ENCODE data around the gene NOL7. TPM values are rescaled to one million over a fixed set of nuclear protein-coding genes. Genes with fewer than 3 reads are reported as not detected.
A peak's percentile ranks its signal among the peaks of the same experiment; 100 is the strongest.

NOL7 gene
- total and polyA plus RNA-seq, 9 of the 15 experiments (the other 6 are each of a cell fraction or from before 2014, with no cell fraction given) = 19.4 to 235 (median 157) TPM

DNA sequence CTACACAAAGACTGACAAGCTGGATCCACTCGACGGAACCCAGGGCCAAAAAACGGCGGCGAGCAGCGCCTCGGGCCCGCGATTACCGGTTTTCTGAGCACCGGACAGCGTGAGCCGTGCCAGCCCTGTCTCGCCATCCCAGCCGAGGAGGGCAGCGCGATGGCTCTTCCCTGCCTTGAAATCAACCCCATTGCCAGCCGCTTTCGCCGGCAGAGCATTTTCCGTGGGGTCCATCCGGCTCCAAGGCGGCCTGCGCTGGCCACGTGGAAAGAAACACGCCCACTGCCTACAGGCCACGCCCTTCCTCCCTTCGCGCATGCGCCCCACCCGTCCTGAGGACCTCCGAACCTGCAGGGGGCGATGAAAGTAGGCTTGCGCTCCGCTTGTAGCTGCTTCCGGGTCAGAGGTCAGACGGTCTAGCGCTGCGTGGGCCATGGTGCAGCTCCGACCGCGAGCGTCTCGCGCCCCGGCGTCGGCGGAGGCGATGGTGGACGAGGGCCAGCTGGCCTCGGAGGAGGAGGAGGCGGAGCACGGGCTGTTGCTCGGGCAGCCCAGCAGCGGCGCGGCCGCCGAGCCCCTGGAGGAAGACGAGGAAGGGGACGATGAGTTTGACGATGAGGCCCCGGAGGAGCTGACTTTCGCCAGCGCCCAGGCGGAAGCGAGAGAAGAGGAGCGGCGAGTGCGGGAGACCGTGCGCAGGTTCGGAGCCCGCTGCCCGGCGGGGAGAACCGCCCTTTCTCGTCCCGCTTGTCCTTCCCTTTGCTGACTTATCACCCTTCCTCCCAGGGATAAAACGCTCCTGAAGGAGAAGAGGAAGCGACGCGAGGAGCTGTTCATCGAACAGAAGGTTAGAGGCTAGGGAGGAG lies at the start of gene NOL7 (continued):
- peak; percentile 63; the same call in 1 of the 2 replicates for TF ChIP-seq ZNF584 (CRISPR knock-in tag; IDR thresholded peaks at IDR 0.05; ENCODE audit: low read depth)
- TF ChIP-seq, protein P1, sequence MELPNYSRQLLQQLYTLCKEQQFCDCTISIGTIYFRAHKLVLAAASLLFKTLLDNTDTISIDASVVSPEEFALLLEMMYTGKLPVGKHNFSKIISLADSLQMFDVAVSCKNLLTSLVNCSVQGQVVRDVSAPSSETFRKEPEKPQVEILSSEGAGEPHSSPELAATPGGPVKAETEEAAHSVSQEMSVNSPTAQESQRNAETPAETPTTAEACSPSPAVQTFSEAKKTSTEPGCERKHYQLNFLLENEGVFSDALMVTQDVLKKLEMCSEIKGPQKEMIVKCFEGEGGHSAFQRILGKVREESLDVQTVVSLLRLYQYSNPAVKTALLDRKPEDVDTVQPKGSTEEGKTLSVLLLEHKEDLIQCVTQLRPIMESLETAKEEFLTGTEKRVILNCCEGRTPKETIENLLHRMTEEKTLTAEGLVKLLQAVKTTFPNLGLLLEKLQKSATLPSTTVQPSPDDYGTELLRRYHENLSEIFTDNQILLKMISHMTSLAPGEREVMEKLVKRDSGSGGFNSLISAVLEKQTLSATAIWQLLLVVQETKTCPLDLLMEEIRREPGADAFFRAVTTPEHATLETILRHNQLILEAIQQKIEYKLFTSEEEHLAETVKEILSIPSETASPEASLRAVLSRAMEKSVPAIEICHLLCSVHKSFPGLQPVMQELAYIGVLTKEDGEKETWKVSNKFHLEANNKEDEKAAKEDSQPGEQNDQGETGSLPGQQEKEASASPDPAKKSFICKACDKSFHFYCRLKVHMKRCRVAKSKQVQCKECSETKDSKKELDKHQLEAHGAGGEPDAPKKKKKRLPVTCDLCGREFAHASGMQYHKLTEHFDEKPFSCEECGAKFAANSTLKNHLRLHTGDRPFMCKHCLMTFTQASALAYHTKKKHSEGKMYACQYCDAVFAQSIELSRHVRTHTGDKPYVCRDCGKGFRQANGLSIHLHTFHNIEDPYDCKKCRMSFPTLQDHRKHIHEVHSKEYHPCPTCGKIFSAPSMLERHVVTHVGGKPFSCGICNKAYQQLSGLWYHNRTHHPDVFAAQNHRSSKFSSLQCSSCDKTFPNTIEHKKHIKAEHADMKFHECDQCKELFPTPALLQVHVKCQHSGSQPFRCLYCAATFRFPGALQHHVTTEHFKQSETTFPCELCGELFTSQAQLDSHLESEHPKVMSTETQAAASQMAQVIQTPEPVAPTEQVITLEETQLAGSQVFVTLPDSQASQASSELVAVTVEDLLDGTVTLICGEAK (IDR thresholded peaks at IDR 0.05) = peak; percentile 97
- TF ChIP-seq, protein P1 (CRISPR knock-in tag; IDR thresholded peaks at IDR 0.05) = no peak
- TF ChIP-seq, protein P2, sequence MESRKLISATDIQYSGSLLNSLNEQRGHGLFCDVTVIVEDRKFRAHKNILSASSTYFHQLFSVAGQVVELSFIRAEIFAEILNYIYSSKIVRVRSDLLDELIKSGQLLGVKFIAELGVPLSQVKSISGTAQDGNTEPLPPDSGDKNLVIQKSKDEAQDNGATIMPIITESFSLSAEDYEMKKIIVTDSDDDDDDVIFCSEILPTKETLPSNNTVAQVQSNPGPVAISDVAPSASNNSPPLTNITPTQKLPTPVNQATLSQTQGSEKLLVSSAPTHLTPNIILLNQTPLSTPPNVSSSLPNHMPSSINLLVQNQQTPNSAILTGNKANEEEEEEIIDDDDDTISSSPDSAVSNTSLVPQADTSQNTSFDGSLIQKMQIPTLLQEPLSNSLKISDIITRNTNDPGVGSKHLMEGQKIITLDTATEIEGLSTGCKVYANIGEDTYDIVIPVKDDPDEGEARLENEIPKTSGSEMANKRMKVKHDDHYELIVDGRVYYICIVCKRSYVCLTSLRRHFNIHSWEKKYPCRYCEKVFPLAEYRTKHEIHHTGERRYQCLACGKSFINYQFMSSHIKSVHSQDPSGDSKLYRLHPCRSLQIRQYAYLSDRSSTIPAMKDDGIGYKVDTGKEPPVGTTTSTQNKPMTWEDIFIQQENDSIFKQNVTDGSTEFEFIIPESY (CRISPR knock-in tag; IDR thresholded peaks at IDR 0.05) = peak; percentile 87
- peak; percentile 72; the same call in 1 of the 2 replicates for TF ChIP-seq TOE1 (IDR thresholded peaks at IDR 0.05; ENCODE audit: borderline replicate concordance)
- TF ChIP-seq TOE1 (CRISPR knock-in tag; IDR thresholded peaks at IDR 0.05; ENCODE audit: borderline replicate concordance, low read depth) = peak; percentile 98; the same call in 1 of the 2 replicates
- no peak for TF ChIP-seq ZNF212 (CRISPR knock-in tag; IDR thresholded peaks at IDR 0.05)
- TF ChIP-seq, protein P3, sequence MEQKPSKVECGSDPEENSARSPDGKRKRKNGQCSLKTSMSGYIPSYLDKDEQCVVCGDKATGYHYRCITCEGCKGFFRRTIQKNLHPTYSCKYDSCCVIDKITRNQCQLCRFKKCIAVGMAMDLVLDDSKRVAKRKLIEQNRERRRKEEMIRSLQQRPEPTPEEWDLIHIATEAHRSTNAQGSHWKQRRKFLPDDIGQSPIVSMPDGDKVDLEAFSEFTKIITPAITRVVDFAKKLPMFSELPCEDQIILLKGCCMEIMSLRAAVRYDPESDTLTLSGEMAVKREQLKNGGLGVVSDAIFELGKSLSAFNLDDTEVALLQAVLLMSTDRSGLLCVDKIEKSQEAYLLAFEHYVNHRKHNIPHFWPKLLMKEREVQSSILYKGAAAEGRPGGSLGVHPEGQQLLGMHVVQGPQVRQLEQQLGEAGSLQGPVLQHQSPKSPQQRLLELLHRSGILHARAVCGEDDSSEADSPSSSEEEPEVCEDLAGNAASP (IDR thresholded peaks at IDR 0.05) = no peak
- peak; percentile 56 for TF ChIP-seq ZBTB17 (CRISPR knock-in tag; IDR thresholded peaks at IDR 0.05)
- TF ChIP-seq HDAC8 (tag; IDR thresholded peaks at IDR 0.05) = no peak
- no peak for TF ChIP-seq ZNF512 (tag; IDR thresholded peaks at IDR 0.05)
- TF ChIP-seq MTF1 (CRISPR knock-in tag; IDR thresholded peaks at IDR 0.05; ENCODE audit: borderline replicate concordance) = no peak
